Caco-2 (cell line): ENCODE results near the gene CERS6. TPM values are rescaled to one million over a fixed set of nuclear protein-coding genes. Genes with fewer than 3 reads are reported as not detected.

Experiments used
- BruUV-seq: library from RNA; stranded (reverse); fragments of 400-500 nt; replicated peaks from 2 replicates; lab custom pipeline; 2021; lab: Mats Ljungman, UMichigan
- CTCF ChIA-PET: fragments of 300-600 bp; sonication (Branson Sonifier 250); formaldehyde crosslinking; loops from one replicate; lab custom pipeline; 2022; ENCODE audit warnings: antibody characterized with exemption; lab: Charles Lee
- POLR2A ChIA-PET: fragments of 300-600 bp; sonication (Branson Sonifier 250); formaldehyde crosslinking; loops from one replicate; lab custom pipeline; 2022; ENCODE audit warnings: antibody characterized with exemption; lab: Charles Lee
- DNase-seq, 2 experiments: peaks; one replicate each; pipeline versions ENCODE4 v3.0.0 to v3.0.0-alpha.2; 2020 to 2022
- H3K27me3 ChIP-seq: replicated peaks from 2 replicates; pipeline ENCODE4 v1.6.0; 2011; ENCODE audit warnings: low read length; ENCODE audit not compliant: control insufficient read depth, insufficient read depth
- H3K36me3 ChIP-seq: 2 replicates; pipeline ENCODE4 v1.5.1; 2011; ENCODE audit warnings: low read length; ENCODE audit not compliant: control insufficient read depth, insufficient read depth
- H3K4me1 ChIP-seq: fragments of 250-450 bp; sonication (Bioruptor Pico); 2 replicates; pipeline ENCODE4 v1.5.1; 2020; ENCODE audit warnings: mild to moderate bottlenecking
- H3K4me3 ChIP-seq: 2 replicates; pipeline ENCODE4 v1.5.1; 2011; ENCODE audit warnings: low read depth, mild to moderate bottlenecking, control low read depth, low read length
- H3K9me3 ChIP-seq: fragments of 250-450 bp; sonication (Bioruptor Pico); 2 replicates; pipeline ENCODE4 v1.5.1; 2020; ENCODE audit warnings: mild to moderate bottlenecking, moderate library complexity
- H3K27ac Mint-ChIP-seq: one replicate; pipeline ENCODE4 v1.8.0; 2022; ENCODE audit warnings: mixed read lengths; ENCODE audit not compliant: unreplicated experiment
- H3K27me3 Mint-ChIP-seq: one replicate; pipeline ENCODE4 v1.8.0; 2022; ENCODE audit warnings: mixed read lengths; ENCODE audit not compliant: insufficient read depth, unreplicated experiment
- H3K36me3 Mint-ChIP-seq: one replicate; pipeline ENCODE4 v1.8.0; 2022; ENCODE audit warnings: mild to moderate bottlenecking, mixed read lengths; ENCODE audit not compliant: insufficient read depth, unreplicated experiment
- H3K4me1 Mint-ChIP-seq: one replicate; pipeline ENCODE4 v1.8.0; 2022; ENCODE audit warnings: low read depth, mixed read lengths; ENCODE audit not compliant: unreplicated experiment
- H3K4me3 Mint-ChIP-seq: one replicate; pipeline ENCODE4 v1.8.0; 2022; ENCODE audit warnings: mild to moderate bottlenecking, moderate library complexity, mixed read lengths; ENCODE audit not compliant: unreplicated experiment
- H3K9me3 Mint-ChIP-seq: one replicate; pipeline ENCODE4 v1.8.0; 2022; ENCODE audit warnings: mixed read lengths; ENCODE audit not compliant: unreplicated experiment
- CTCF ChIP-seq, 2 experiments: fragments of 200-600 bp in 1 of 2; IDR thresholded peaks; 1 replicate in 1 of 2; 2 replicates in 1 of 2; pipeline versions ENCODE4 v1.5.1 to v1.8.0; 2011 to 2022; ENCODE audit warnings: antibody characterized with exemption in 1 of 2, control low read depth in 1 of 2, inconsistent platforms in 1 of 2, low read depth in 1 of 2, low read length in 1 of 2, mild to moderate bottlenecking in 1 of 2, moderate library complexity in 1 of 2; ENCODE audit not compliant: insufficient read depth in 1 of 2, severe bottlenecking in 1 of 2, unreplicated experiment in 1 of 2
- intact Hi-C: fragments of 100-400 bp; cut with micrococcal nuclease; formaldehyde crosslinking; loops from one replicate; pipeline ENCODE4 v1.10.0; 2022; ENCODE audit not compliant: unreplicated experiment
- total RNA-seq: library from RNA; stranded (reverse); gene quantifications from 2 replicates; pipeline ENCODE4 v1.2.3, GENCODE V29; 2022

The CERS6 gene
- total RNA-seq, 1 experiment from 2014 or later = 32.7 TPM

DNA sequence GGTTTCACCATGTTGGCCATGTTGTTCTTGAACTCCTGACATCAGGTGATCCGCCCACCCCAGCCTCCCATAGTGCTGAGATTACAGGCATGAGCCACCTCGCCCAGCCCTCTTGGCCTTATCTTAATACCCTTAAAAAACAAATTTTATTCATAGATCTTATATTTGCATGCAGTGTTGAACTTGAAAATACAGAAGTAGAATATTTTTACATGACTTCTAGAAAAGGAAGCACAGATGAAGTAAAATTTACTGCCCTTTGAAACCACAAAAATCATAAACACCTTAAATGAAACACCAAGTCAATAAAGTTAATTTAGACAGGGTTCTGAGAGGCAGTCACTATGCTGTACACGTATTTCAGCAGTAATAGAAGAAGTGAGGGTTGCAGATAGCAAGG lies 145.7 kb downstream of the CERS6 start:
- BruUV-seq = no TSS peak
- POLR2A ChIA-PET = no interaction called here
- Histone ChIP-seq H3K27me3 (no peaks in the 10 kb centered on the region), H3K9me3 (peaks cover 15% of the 10 kb centered on the region), H3K4me1 (peaks cover 24% of the 10 kb centered on the region), H3K4me3 (no peak overlapping the region), H3K36me3 (no peaks in the 10 kb centered on the region; the same call in 1 of the 2 replicates)
- no peak overlapping the region for H3K27ac Mint-ChIP-seq
- TF ChIP-seq CTCF (IDR thresholded peaks at IDR 0.05; ENCODE audit: insufficient read depth in 1 of 2, low read depth in 1 of 2, low read length in 1 of 2, severe bottlenecking in 1 of 2, unreplicated experiment in 1 of 2) = no peak
- no peaks in the 10 kb centered on the region for H3K27me3 Mint-ChIP-seq
- peaks cover 21% of the 10 kb centered on the region for H3K9me3 Mint-ChIP-seq
- intact Hi-C loops = no loop called here
- CTCF ChIA-PET = no interaction called here
- no peak overlapping the region for H3K4me3 Mint-ChIP-seq
- H3K36me3 Mint-ChIP-seq = peaks cover 18% of the 10 kb centered on the region
- DNase-seq = no peak
- peaks cover 34% of the 10 kb centered on the region for H3K4me1 Mint-ChIP-seq

DNA sequence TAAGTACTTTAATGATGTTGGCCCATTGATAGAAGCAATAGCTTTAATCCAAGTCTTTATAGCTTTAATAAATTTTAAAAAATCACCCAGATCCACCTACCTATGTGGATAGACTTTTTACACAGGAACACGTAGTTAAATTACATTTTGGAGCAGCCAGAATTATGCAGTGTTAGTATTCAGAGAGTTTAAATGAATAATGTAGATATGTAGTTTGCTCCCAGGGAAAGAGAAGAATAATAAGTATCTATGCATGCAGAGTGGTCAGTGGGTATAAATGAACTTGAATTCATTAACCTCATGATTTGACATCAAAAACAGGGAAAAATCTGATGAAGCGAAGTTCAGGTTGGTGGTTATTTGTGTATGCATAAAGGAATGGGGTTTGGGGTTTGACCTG lies 146.3 kb downstream of the CERS6 start:
- H3K27me3 Mint-ChIP-seq = no peaks in the 10 kb centered on the region
- ChIA-PET CTCF (no interaction called here), POLR2A (no interaction called here)
- no peak overlapping the region for H3K4me3 Mint-ChIP-seq
- intact Hi-C loops = no loop called here
- TF ChIP-seq CTCF (IDR thresholded peaks at IDR 0.05; ENCODE audit: insufficient read depth in 1 of 2, low read depth in 1 of 2, low read length in 1 of 2, severe bottlenecking in 1 of 2, unreplicated experiment in 1 of 2) = no peak
- peaks cover 15% of the 10 kb centered on the region for H3K9me3 ChIP-seq
- H3K27ac Mint-ChIP-seq = no peak overlapping the region
- no peaks in the 10 kb centered on the region; the same call in 1 of the 2 replicates for H3K36me3 ChIP-seq
- no TSS peak for BruUV-seq
- no peak overlapping the region for H3K4me3 ChIP-seq
- H3K27me3 ChIP-seq = no peaks in the 10 kb centered on the region
- peaks cover 18% of the 10 kb centered on the region for H3K36me3 Mint-ChIP-seq
- H3K4me1 ChIP-seq = peaks cover 18% of the 10 kb centered on the region
- H3K9me3 Mint-ChIP-seq = peaks cover 21% of the 10 kb centered on the region
- no peak for DNase-seq
- H3K4me1 Mint-ChIP-seq = peaks cover 29% of the 10 kb centered on the region

GRCh38 chr2:168602846-168603401 lies 146.9 kb downstream of the CERS6 start:
- H3K36me3 Mint-ChIP-seq = peaks cover 18% of the 10 kb centered on the region
- peaks cover 15% of the 10 kb centered on the region for H3K9me3 ChIP-seq
- H3K9me3 Mint-ChIP-seq = peaks cover 21% of the 10 kb centered on the region
- H3K4me3 ChIP-seq = no peak overlapping the region
- H3K4me1 ChIP-seq = peaks cover 13% of the 10 kb centered on the region
- no peaks in the 10 kb centered on the region for H3K27me3 Mint-ChIP-seq
- POLR2A ChIA-PET = no interaction called here
- peaks cover 24% of the 10 kb centered on the region for H3K4me1 Mint-ChIP-seq
- DNase-seq = no peak
- CTCF ChIA-PET = no interaction called here
- TF ChIP-seq CTCF (IDR thresholded peaks at IDR 0.05; ENCODE audit: insufficient read depth in 1 of 2, low read depth in 1 of 2, low read length in 1 of 2, severe bottlenecking in 1 of 2, unreplicated experiment in 1 of 2) = no peak
- H3K27ac Mint-ChIP-seq = no peak overlapping the region
- no peak overlapping the region for H3K4me3 Mint-ChIP-seq
- H3K36me3 ChIP-seq = no peaks in the 10 kb centered on the region; the same call in 1 of the 2 replicates
- no TSS peak for BruUV-seq
- intact Hi-C loops = no loop called here
- H3K27me3 ChIP-seq = no peaks in the 10 kb centered on the region
